Prostate gland (tissue), 2 donors: ENCODE measurements around the gene SQSTM1. TPM values are rescaled to one million over a fixed set of nuclear protein-coding genes. Genes with fewer than 3 reads are reported as not detected.

ENCODE experiments used
- DNase-seq: peaks from one replicate; pipeline ENCODE4 v3.0.0-alpha.2; 2019; ENCODE audit warnings: low spot score
- H3K27ac ChIP-seq, 2 donors: fragments of 200-600 bp; sonication (generic); 2 replicates each; pipeline ENCODE4 v1.5.1; 2017 to 2019
- H3K27me3 ChIP-seq: fragments of 200-600 bp; sonication (generic); replicated peaks from 2 replicates; pipeline ENCODE4 v1.5.1; 2019; ENCODE audit not compliant: insufficient read depth
- H3K36me3 ChIP-seq, 2 donors: fragments of 200-600 bp; sonication (generic); 1 replicate in 1 of 2; 2 replicates in 1 of 2; pipeline versions ENCODE4 v1.5.1 to v1.8.1; 2017 to 2019
- H3K4me1 ChIP-seq: fragments of 200-600 bp; sonication (generic); replicated peaks from 2 replicates; pipeline ENCODE4 v1.5.1; 2019
- H3K4me3 ChIP-seq, 2 donors: fragments of 200-600 bp; sonication (generic); 2 replicates each; pipeline ENCODE4 v1.5.1; 2017 to 2019
- H3K9me3 ChIP-seq: fragments of 200-600 bp; sonication (generic); 2 replicates; pipeline ENCODE4 v1.5.1; 2017
- CTCF ChIP-seq, 4 experiments: fragments of 200-600 bp in 2 of 4; fragments of 450-650 bp in 2 of 4; sonication (generic) in 2 of 4; IDR thresholded peaks; 1 replicate in 3 of 4; 2 replicates in 1 of 4; pipeline ENCODE4 v1.5.1; 2016 to 2019; ENCODE audit warnings: antibody characterized with exemption in 4 of 4, mild to moderate bottlenecking in 2 of 4, moderate library complexity in 2 of 4
- POLR2A ChIP-seq: fragments of 450-650 bp; IDR thresholded peaks from one replicate; pipeline ENCODE4 v1.6.1; 2016; ENCODE audit warnings: antibody characterized with exemption, mild to moderate bottlenecking
- POLR2AphosphoS5 ChIP-seq: sonication (generic); formaldehyde crosslinking; IDR thresholded peaks from one replicate; pipeline ENCODE4 v1.6.1; 2017; ENCODE audit warnings: antibody characterized with exemption
- WGBS: methylation state at CpG from one replicate; pipeline ENCODE4 v1.1.5; 2018; 5-methylcytosine and 5-hydroxymethylcytosine counted together
- intact Hi-C: fragments of 100-400 bp; cut with DNase I; formaldehyde crosslinking; loops from one replicate; pipeline ENCODE4 v1.14.2; 2022
- total RNA-seq, 2 donors: library from RNA; depleted of rRNA; stranded (reverse); fragments of >200 nt; gene quantifications; one replicate each; pipeline ENCODE4 v1.1.0, GENCODE V29; 2016

SQSTM1 gene
- total RNA-seq, 2 donors from 2014 or later, result 377 to 527 TPM

DNA sequence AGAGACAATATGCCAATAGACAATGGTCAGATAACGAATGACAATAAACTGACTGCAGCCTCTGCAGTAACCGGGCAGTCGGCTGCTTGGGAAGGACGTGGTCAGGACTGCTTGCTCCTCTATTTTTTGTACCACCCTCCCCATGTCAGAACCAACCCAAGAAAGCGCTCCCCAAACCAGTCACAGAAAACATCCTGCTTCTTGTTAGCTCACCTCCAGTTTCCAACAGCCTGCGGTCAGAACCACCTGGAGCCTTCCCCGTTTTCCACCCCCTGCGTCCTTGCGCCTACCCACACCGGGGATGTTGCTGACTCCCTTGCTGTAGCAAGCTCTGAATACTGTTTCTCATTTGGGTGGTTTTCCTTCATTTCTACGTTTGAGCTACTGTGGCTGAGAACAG, 39.6 kb downstream of the SQSTM1 start:
- Histone ChIP-seq H3K4me1 (no peaks in the 10 kb centered on the region), H3K9me3 (no peaks in the 10 kb centered on the region), H3K4me3 (no peak overlapping the region), H3K27me3 (no peaks in the 10 kb centered on the region), H3K27ac (no peak overlapping the region), H3K36me3 (peaks cover 0 to 6% of the 10 kb centered on the region in 2 donors)
- no peak for TF ChIP-seq CTCF (IDR thresholded peaks at IDR 0.05)
- no peak for TF ChIP-seq POLR2AphosphoS5
- TF ChIP-seq POLR2A, result no peak
- intact Hi-C loops, result no loop called here
- 83% methylated on average over 11 of the region's 11 CpGs for WGBS
- no peak for DNase-seq

- TF ChIP-seq POLR2A (no peak), CTCF (IDR thresholded peaks at IDR 0.05) (no peak), POLR2AphosphoS5 (no peak)
- Histone ChIP-seq H3K36me3 (peaks cover 0 to 6% of the 10 kb centered on the region in 2 donors), H3K4me1 (no peaks in the 10 kb centered on the region), H3K27me3 (no peaks in the 10 kb centered on the region), H3K27ac (no peak overlapping the region), H3K9me3 (no peaks in the 10 kb centered on the region), H3K4me3 (no peak overlapping the region)
- DNase-seq, result no peak
- WGBS, result 87% methylated on average over 2 of the region's 2 CpGs
- intact Hi-C loops, result no loop called here
Measured at GRCh38 chr5:179862296-179862695, 41.6 kb downstream of the SQSTM1 start.

DNA sequence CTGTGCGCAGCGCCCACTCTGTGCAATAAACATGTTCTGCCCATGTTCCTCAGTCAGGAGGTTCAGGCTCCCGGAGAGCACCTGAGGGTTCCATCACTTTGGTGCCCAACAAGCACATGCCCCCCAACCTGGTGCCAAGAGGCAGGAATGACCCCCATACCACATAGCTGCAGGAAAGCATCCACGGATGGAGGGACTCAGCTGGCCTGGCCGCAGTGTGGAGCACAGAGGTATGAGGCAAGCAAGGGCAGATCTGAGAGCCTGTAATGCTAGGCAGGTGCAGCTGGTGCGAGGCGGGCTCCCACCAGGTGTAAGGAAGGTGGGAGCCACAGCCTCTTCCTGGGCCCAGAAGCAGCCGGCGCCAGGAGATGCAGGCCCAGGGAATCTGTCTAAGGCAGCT, 42.2 kb downstream of the SQSTM1 start:
- TF ChIP-seq POLR2A (no peak), POLR2AphosphoS5 (no peak), CTCF (IDR thresholded peaks at IDR 0.05) (no peak)
- Histone ChIP-seq H3K36me3 (peaks cover 0 to 6% of the 10 kb centered on the region in 2 donors), H3K4me1 (no peaks in the 10 kb centered on the region), H3K27me3 (no peaks in the 10 kb centered on the region), H3K9me3 (no peaks in the 10 kb centered on the region), H3K27ac (no peak overlapping the region), H3K4me3 (no peak overlapping the region)
- DNase-seq, result no peak
- WGBS, result 98% methylated on average over 9 of the region's 9 CpGs
- intact Hi-C loops, result no loop called here

DNA sequence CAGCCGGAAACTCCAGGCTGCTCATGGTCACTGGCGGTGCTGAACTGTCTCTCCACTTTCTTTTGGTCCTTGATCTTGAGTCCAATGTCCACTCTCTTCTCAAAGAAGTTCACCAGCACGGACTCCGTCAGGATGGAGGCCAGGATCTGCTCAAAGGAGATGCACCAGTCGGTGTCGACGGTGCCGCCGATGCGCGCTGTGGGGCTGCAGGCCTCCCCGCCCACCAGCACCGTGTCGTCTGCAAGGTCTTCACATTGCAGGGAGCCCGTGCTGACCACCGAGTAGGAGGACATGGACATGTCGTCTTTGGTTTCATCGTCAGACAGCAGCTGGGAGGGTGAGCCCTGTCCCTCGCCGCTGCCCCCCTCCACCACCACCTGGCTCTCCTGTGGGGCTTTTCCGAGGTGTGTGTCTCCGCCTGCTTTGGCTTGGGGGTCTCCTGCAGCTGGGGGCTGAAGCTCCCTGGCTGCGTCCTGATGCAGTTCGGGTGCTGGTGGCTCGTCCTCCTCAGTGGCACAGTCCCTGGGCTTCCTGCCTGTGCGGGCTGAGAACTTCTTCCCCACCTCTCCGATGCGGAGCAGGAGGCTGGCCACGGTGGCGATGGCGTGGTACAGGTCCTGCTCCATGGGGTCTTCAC, 42.9 kb downstream of the SQSTM1 start:
- H3K4me3 ChIP-seq, result no peak overlapping the region
- DNase-seq, result no peak
- no peaks in the 10 kb centered on the region for H3K4me1 ChIP-seq
- intact Hi-C loops, result no loop called here
- H3K9me3 ChIP-seq, result no peaks in the 10 kb centered on the region
- H3K36me3 ChIP-seq, result peaks cover 0 to 6% of the 10 kb centered on the region in 2 donors
- H3K27me3 ChIP-seq, result no peaks in the 10 kb centered on the region
- 96% methylated on average over 31 of the region's 31 CpGs for WGBS
- TF ChIP-seq POLR2A (no peak), POLR2AphosphoS5 (no peak), CTCF (IDR thresholded peaks at IDR 0.05) (no peak)
- no peak overlapping the region for H3K27ac ChIP-seq

DNA sequence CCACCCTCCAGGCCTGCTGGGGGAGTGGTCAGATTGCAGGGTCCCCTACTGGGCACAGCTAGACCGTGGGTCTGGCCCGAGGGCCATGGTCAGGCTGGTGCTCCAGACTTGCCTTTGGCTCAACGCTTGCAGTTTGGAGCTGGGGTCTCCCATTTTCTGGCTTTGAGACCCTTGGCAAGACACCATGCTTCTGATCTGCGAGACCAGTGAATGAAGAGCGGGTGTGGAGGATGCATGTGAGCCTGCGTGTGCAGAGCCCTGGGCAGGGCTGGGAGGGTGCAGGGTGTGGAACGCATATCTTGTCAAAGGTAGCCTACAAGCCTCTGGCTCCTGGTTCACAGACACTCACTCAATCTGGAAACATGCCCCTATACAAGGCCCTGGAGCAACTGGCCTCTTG, 44.0 kb downstream of the SQSTM1 start:
- 95% methylated on average over 7 of the region's 7 CpGs for WGBS
- Histone ChIP-seq H3K4me3 (no peak overlapping the region), H3K9me3 (no peaks in the 10 kb centered on the region), H3K27me3 (no peaks in the 10 kb centered on the region), H3K36me3 (peaks cover 0 to 7% of the 10 kb centered on the region in 2 donors), H3K27ac (no peak overlapping the region), H3K4me1 (no peaks in the 10 kb centered on the region)
- DNase-seq, result no peak
- TF ChIP-seq POLR2A (no peak), CTCF (IDR thresholded peaks at IDR 0.05) (no peak), POLR2AphosphoS5 (no peak)
- intact Hi-C loops, result no loop called here
